Erythroblast (primary cell): ENCODE results near the gene POLA2.

Source experiments
- GATA1 ChIP-seq: IDR thresholded peaks from 2 replicates; pipeline ENCODE4 v1.6.1; 2011; ENCODE audit warnings: low read depth, mild to moderate bottlenecking, control low read depth, low read length, moderate library complexity
- POLR2A ChIP-seq: IDR thresholded peaks from 2 replicates; pipeline ENCODE4 v1.6.1; 2011; ENCODE audit warnings: mild to moderate bottlenecking, low read length

DNA sequence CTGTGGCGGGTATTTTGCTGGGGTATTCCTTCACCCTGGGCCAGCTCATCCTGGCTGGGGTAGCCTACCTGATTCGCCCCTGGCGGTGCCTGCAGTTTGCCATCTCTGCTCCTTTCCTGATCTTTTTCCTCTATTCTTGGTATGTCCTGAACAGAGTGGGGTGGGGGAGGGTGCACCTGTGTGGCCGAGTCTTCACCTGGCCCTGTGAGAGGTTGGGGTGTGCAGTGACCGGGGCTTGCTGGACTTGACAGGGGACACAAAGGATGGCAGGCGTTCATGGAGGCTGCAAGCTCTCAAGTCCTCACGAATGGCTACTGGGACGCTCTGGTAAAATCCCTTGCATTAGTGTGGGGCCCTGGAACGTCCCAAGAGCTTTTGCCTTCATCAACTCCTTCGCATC is 40.7 kb upstream of the POLA2 start:
- TF ChIP-seq POLR2A: no peak
- no peak for TF ChIP-seq GATA1
